Esophagus muscularis mucosa (tissue), 3 donors: ENCODE measurements around the gene DMD.

ENCODE experiments used
- POLR2A ChIP-seq: fragments of 450-650 bp; IDR thresholded peaks from one replicate; pipeline ENCODE4 v1.6.1; 2017; ENCODE audit warnings: antibody characterized with exemption, moderate library complexity, mild to moderate bottlenecking, low read depth
- TF ChIP-seq, protein P1 (sequence below), 3 experiments: fragments of 200-600 bp in 2 of 3; fragments of 450-650 bp in 1 of 3; sonication (generic) in 2 of 3; IDR thresholded peaks; one replicate each; pipeline ENCODE4 v1.5.1; 2017 to 2019; ENCODE audit warnings: antibody characterized with exemption in 3 of 3, mild to moderate bottlenecking in 2 of 3, moderate library complexity in 1 of 3

DNA sequence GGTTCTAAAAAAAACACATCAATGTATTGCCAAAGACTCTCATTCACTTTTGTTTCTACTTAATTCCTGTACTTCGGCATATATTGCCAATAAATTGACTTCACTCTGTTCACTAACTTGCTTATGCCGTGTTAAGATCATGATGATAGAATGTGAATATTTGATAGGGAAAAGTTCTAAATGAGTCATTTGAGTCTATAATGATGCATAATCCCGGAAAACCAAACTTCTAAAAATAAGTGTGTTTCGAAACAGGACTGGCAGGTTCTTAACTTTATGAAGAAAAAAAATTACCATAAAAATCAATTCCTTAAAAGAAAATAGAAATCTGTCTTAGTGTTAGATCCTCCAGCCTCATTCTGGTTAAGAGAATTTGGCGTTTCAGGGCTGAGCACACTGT is 1752.0 kb downstream of the DMD start:
- TF ChIP-seq, protein P1, sequence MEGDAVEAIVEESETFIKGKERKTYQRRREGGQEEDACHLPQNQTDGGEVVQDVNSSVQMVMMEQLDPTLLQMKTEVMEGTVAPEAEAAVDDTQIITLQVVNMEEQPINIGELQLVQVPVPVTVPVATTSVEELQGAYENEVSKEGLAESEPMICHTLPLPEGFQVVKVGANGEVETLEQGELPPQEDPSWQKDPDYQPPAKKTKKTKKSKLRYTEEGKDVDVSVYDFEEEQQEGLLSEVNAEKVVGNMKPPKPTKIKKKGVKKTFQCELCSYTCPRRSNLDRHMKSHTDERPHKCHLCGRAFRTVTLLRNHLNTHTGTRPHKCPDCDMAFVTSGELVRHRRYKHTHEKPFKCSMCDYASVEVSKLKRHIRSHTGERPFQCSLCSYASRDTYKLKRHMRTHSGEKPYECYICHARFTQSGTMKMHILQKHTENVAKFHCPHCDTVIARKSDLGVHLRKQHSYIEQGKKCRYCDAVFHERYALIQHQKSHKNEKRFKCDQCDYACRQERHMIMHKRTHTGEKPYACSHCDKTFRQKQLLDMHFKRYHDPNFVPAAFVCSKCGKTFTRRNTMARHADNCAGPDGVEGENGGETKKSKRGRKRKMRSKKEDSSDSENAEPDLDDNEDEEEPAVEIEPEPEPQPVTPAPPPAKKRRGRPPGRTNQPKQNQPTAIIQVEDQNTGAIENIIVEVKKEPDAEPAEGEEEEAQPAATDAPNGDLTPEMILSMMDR (IDR thresholded peaks at IDR 0.05), result no peak
- no peak for TF ChIP-seq POLR2A
